ENCODE measurements around the gene UBL7. TPM values are rescaled to one million over a fixed set of nuclear protein-coding genes. Genes with fewer than 3 reads are reported as not detected.

The UBL7 gene
- total RNA-seq, 1 donor from 2014 or later, result 22.1 TPM

- H3K27me3 ChIP-seq (ENCODE audit: control insufficient read depth, insufficient read depth, low read length), result no peaks in the 10 kb centered on the region
- FAIRE-seq (no peak), DNase-seq (ENCODE audit: low read depth) (no peak)
- TF ChIP-seq CTCF (IDR thresholded peaks at IDR 0.05; ENCODE audit: insufficient read depth, low read length, severe bottlenecking), result no peak
- no peak overlapping the region for H3K4me3 ChIP-seq (ENCODE audit: low read depth, low read length)
- H3K36me3 ChIP-seq (ENCODE audit: control insufficient read depth, insufficient read depth, low read length), result no peaks in the 10 kb centered on the region
These were observed 41.3 kb upstream of the UBL7 start for GRCh38 chr15:74502301-74502700.

GRCh38 chr15:74500401-74500800 is 39.4 kb upstream of the UBL7 start:
- FAIRE-seq, result no peak
- no peak for DNase-seq (ENCODE audit: low read depth)
- no peak overlapping the region for H3K4me3 ChIP-seq (ENCODE audit: low read depth, low read length)
- no peak for TF ChIP-seq CTCF (IDR thresholded peaks at IDR 0.05; ENCODE audit: insufficient read depth, low read length, severe bottlenecking)
- H3K27me3 ChIP-seq (ENCODE audit: control insufficient read depth, insufficient read depth, low read length), result no peaks in the 10 kb centered on the region
- no peaks in the 10 kb centered on the region for H3K36me3 ChIP-seq (ENCODE audit: control insufficient read depth, insufficient read depth, low read length)

- H3K4me3 ChIP-seq (ENCODE audit: low read depth, low read length), result no peak overlapping the region
- DNase-seq (ENCODE audit: low read depth) (no peak), FAIRE-seq (no peak)
- no peaks in the 10 kb centered on the region for H3K27me3 ChIP-seq (ENCODE audit: control insufficient read depth, insufficient read depth, low read length)
- TF ChIP-seq CTCF (IDR thresholded peaks at IDR 0.05; ENCODE audit: insufficient read depth, low read length, severe bottlenecking), result no peak
- H3K36me3 ChIP-seq (ENCODE audit: control insufficient read depth, insufficient read depth, low read length), result no peaks in the 10 kb centered on the region
These were observed 38.4 kb upstream of the UBL7 start for GRCh38 chr15:74499366-74499765.

- FAIRE-seq, result no peak
- no peaks in the 10 kb centered on the region for H3K27me3 ChIP-seq (ENCODE audit: control insufficient read depth, insufficient read depth, low read length)
- H3K36me3 ChIP-seq (ENCODE audit: control insufficient read depth, insufficient read depth, low read length), result no peaks in the 10 kb centered on the region
- no peak overlapping the region for H3K4me3 ChIP-seq (ENCODE audit: low read depth, low read length)
- peak; percentile 93 for DNase-seq (ENCODE audit: low read depth)
- no peak for TF ChIP-seq CTCF (IDR thresholded peaks at IDR 0.05; ENCODE audit: insufficient read depth, low read length, severe bottlenecking)
These were observed 36.6 kb upstream of the UBL7 start for GRCh38 chr15:74497584-74497983.

DNA sequence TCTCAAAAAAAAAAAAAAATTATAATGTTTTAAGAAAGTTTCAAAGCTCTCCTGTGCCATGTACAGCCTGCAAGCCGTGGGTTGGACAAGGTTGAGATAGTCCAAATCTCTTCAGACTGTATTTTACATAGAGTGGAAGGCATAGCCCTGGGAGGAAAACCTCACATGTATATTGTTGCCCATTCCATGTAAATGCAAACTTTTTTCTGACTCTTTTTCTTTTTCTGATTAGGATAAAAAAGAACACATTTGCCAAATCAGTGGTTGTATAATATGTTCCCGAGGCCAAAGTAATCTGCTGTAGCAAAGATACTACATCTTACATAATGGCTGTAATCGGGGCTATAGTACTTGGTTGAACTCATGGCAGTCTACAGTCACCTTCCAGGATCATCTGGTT is 35.7 kb upstream of the UBL7 start:
- H3K4me3 ChIP-seq (ENCODE audit: low read depth, low read length), result no peak overlapping the region
- no peak for TF ChIP-seq CTCF (IDR thresholded peaks at IDR 0.05; ENCODE audit: insufficient read depth, low read length, severe bottlenecking)
- no peaks in the 10 kb centered on the region for H3K27me3 ChIP-seq (ENCODE audit: control insufficient read depth, insufficient read depth, low read length)
- no peak for DNase-seq (ENCODE audit: low read depth)
- no peaks in the 10 kb centered on the region for H3K36me3 ChIP-seq (ENCODE audit: control insufficient read depth, insufficient read depth, low read length)
- FAIRE-seq, result no peak

GRCh38 chr15:74490339-74490689 is 29.4 kb upstream of the UBL7 start:
- Histone ChIP-seq H3K36me3 (ENCODE audit: control insufficient read depth, insufficient read depth, low read length) (no peaks in the 10 kb centered on the region), H3K27me3 (ENCODE audit: control insufficient read depth, insufficient read depth, low read length) (no peaks in the 10 kb centered on the region), H3K4me3 (ENCODE audit: low read depth, low read length) (no peak overlapping the region)
- FAIRE-seq, result no peak
- no peak for TF ChIP-seq CTCF (IDR thresholded peaks at IDR 0.05; ENCODE audit: insufficient read depth, low read length, severe bottlenecking)
- no peak for DNase-seq (ENCODE audit: low read depth)
